Activated naive CD8-positive, alpha-beta T cell treated with anti-CD3 and anti-CD28 coated beads, Interleukin-2, amount 10 ng/mL, durations not matched to agents 7 days and 5 days (primary cell): ENCODE data around the gene BLMH. TPM values are rescaled to one million over a fixed set of nuclear protein-coding genes. Genes with fewer than 3 reads are reported as not detected.
"Not testable (repeated sequence)": the region's sequence is repeated elsewhere in the genome, so short reads cannot be mapped to it uniquely, and the experiment has no call there.

Source experiments
- ATAC-seq: fragments of 150-1000 bp; cut with Tn5 transposase; one replicate; pipeline ENCODE4 v1.10.0; 2021; ENCODE audit warnings: low read depth, moderate library complexity
- POLR2A ChIA-PET: fragments of 350-600 bp; sonication (Branson Sonifier 250); formaldehyde crosslinking; loops from one replicate; lab custom pipeline; 2021; ENCODE audit warnings: antibody characterized with exemption; lab: Charles Lee
- DNase-seq: peaks from one replicate; pipeline ENCODE4 v3.0.0; 2021
- H3K27ac Mint-ChIP-seq: one replicate; pipeline ENCODE4 v1.8.0; 2022; ENCODE audit warnings: mild to moderate bottlenecking, mixed read lengths
- H3K27me3 Mint-ChIP-seq: one replicate; pipeline ENCODE4 v1.8.0; 2022; ENCODE audit warnings: mild to moderate bottlenecking, moderate library complexity, mixed read lengths
- H3K36me3 Mint-ChIP-seq: one replicate; pipeline ENCODE4 v1.8.0; 2021; ENCODE audit warnings: mild to moderate bottlenecking, mixed read lengths
- H3K4me1 Mint-ChIP-seq: one replicate; pipeline ENCODE4 v1.8.0; 2021; ENCODE audit warnings: mixed read lengths
- H3K4me3 Mint-ChIP-seq: one replicate; pipeline ENCODE4 v1.8.0; 2022; ENCODE audit warnings: mild to moderate bottlenecking, moderate library complexity, mixed read lengths
- H3K9me3 Mint-ChIP-seq: one replicate; pipeline ENCODE4 v1.8.0; 2021; ENCODE audit warnings: mixed read lengths
- total RNA-seq, 2 experiments: library from RNA; stranded (reverse); gene quantifications; one replicate each; pipeline ENCODE4 v1.2.3, GENCODE V29; 2021

The BLMH gene
- total RNA-seq, 2 experiments from 2014 or later: 61.8 to 64.1 TPM

DNA sequence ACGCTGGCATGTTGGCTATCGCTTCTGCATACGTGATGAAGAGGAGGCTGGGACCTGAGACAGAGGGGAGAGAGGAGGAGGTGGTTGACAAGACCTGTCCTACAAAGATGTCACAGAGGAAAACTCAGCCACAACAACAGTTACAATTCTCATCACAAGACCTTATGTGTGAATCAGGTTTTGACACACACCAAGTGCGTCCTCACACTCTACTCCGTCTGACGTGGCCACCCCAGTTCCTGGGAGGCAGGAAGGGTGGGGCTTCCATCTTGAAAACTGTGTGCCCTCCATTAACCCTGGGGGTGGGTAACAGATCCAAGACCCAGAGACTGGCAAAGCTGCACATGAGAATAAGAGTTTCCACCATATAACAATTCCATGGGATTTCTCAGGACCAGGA, 80.4 kb downstream of the BLMH start:
- Mint-ChIP-seq H3K9me3 (no peaks in the 10 kb centered on the region), H3K27me3 (peaks cover 17% of the 10 kb centered on the region), H3K36me3 (no peaks in the 10 kb centered on the region), H3K4me3 (no peak overlapping the region), H3K27ac (no peak overlapping the region), H3K4me1 (no peaks in the 10 kb centered on the region)
- POLR2A ChIA-PET: no interaction called here
- ATAC-seq (no peak), DNase-seq (no peak)

DNA sequence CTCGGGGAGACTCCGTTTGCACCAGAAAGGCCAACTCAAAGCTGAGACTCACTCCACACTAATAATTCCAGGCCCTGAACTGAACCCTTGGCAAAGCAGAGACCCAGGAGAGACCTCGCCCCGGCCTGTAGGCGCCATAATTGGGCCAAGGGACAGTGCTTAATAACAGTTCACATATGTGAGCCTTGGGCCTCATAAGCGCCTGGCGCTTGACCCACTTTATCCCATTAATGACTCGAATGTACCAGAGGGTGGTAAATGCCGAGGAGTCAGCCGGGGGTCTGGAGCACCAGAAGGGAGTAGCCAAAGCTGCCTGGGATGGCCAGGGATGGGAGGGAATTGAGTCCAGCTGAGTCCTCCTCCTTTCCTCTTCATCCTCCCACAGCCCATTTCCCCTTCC, 80.8 kb downstream of the BLMH start:
- Mint-ChIP-seq H3K36me3 (no peaks in the 10 kb centered on the region), H3K27ac (no peak overlapping the region), H3K9me3 (no peaks in the 10 kb centered on the region), H3K4me3 (no peak overlapping the region), H3K27me3 (peaks cover 17% of the 10 kb centered on the region), H3K4me1 (no peaks in the 10 kb centered on the region)
- no peak for DNase-seq
- POLR2A ChIA-PET: no interaction called here
- no peak for ATAC-seq

DNA sequence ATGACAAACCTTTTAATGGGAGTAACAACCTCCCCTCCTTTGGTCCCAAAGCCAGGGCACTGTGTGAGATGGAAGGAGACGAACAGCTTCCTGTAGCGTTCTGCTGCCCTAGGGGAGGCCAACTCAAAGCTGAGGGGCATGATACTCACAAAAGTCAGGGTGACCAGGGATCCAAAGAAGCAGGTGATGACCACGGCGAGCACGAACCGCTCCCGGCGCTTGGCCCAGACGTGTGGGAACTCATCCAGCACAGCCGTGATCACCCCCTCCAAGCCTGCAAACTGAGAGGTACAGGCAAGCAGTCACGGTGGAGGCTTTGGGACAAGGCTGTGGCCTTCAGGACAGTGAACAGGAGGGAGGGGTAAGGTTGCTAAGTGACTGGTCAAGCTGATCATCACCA, 81.4 kb downstream of the BLMH start:
- Mint-ChIP-seq H3K9me3 (no peaks in the 10 kb centered on the region), H3K4me1 (no peaks in the 10 kb centered on the region), H3K36me3 (no peaks in the 10 kb centered on the region), H3K27ac (no peak overlapping the region), H3K27me3 (peaks cover 17% of the 10 kb centered on the region), H3K4me3 (no peak overlapping the region)
- POLR2A ChIA-PET: no interaction called here
- ATAC-seq (no peak), DNase-seq (no peak)

DNA sequence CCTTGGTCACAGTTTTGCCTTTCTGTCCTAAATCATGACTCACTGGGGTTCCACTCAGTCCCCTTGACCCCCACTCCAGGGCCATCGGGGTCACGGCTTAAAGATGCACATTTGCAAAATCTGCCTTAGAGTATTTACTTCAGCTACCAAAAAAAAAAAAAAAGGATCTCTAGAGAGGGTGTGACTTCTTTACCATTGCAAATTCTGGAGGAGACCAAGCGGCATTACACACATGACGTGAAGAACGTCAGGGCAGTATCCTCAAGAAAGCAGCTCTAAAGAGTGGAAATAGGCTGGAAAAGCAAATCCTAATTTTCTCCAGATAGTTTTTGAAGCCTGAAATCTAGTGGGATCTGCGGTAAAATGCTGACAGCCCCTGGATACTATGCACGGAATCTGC, 81.8 kb downstream of the BLMH start:
- H3K4me1 Mint-ChIP-seq: no peaks in the 10 kb centered on the region
- POLR2A ChIA-PET: no interaction called here
- ATAC-seq: no peak
- no peaks in the 10 kb centered on the region for H3K9me3 Mint-ChIP-seq
- H3K27me3 Mint-ChIP-seq: peaks cover 17% of the 10 kb centered on the region
- no peak for DNase-seq
- H3K27ac Mint-ChIP-seq: no peak overlapping the region
- H3K36me3 Mint-ChIP-seq: no peaks in the 10 kb centered on the region
- H3K4me3 Mint-ChIP-seq: no peak overlapping the region

DNA sequence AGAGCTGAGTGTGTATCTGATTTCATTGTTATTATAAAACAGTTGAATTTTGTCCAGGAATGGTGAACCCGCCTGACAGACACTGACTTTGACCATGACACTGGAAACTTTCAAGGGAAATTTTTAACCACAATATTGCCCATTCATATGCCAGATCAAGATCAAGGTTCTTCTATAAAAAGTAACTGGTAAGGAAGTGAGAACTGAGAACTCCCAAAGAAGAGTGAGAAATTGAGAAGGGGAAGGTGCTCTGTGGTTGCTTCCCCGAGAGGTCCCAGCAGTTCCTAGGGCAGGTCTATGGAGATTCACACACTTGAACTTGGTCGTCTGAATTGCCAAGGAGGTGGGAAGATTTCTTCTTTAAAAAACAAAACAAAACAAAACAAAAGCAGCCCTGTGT, 83.5 kb downstream of the BLMH start:
- POLR2A ChIA-PET: no interaction called here
- peaks cover 22% of the 10 kb centered on the region for H3K27me3 Mint-ChIP-seq
- no peak overlapping the region for H3K27ac Mint-ChIP-seq

DNA sequence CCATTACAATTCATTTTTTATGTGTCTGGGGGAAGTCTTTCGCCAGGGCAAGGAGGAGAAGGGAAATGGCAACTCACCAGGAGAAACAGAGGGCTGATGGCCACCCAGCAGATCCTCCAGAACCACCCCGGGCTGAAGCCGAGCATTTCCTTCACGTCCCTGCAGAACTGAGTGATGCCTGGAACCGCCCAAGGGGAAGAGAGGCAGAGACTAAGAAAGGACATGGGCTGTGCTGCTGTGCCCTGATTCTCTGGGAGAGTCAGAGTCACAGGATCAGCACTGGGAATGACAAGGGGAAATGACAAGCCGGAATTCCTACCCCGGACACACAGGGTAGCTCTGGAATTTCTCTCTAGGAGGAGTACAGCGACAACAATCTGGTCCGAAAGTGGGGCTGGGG, 84.1 kb downstream of the BLMH start:
- DNase-seq: no peak
- POLR2A ChIA-PET: no interaction called here
- Mint-ChIP-seq H3K4me1 (no peaks in the 10 kb centered on the region), H3K27me3 (peaks cover 28% of the 10 kb centered on the region), H3K36me3 (no peaks in the 10 kb centered on the region), H3K4me3 (no peak overlapping the region), H3K9me3 (no peaks in the 10 kb centered on the region), H3K27ac (no peak overlapping the region)
- no peak for ATAC-seq

More for the DNA sequence above, 83.5 kb downstream of the BLMH start:
- Mint-ChIP-seq H3K9me3 (no peaks in the 10 kb centered on the region), H3K4me3 (no peak overlapping the region), H3K36me3 (no peaks in the 10 kb centered on the region), H3K4me1 (no peaks in the 10 kb centered on the region)
- ATAC-seq (no peak), DNase-seq (no peak)

DNA sequence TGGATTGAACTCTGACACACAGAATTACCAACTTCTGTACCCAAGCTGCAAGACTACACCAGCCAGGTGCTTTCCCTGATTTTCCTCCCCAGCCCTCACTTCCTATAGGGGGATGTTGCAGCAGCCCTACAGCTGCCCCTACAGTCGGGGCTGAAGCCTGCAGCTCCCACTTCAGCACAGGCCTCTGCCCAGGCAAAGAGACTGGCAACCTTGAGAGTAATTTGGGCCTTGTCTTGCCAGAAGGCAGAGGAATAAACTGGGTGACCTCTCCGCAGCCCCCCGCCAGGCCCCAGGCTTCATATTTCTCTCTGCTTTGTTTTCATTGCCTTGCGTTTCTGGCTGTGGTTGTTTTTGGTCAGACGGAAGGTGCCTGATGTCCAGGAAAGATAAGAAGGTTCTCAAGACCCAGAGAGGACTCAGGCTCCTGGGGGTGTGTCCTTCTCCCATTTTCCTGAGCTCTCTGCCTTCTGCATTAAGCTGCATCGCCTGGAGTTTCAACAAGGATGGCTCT, 88.2 kb downstream of the BLMH start:
- no peak for DNase-seq
- POLR2A ChIA-PET: no interaction called here
- no peaks in the 10 kb centered on the region for H3K36me3 Mint-ChIP-seq

DNA sequence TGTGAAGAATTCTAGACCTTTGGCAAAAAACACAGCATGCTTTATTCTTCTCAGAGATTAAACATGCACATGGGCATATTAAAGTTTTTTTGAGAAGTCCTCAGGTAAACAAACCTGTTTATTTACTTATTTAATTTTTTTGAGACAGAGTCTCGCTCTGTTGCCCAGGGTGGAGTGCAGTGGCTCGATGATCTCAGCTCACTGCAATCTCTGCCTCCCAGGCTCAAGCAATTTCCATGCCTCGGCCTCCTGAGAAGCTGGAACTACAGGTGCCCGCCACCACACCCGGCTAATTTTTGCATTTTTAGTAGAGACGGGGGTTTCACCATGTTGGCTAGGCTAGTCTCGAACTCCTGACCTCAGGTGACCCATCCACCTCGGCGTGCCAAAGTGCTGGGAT, 91.1 kb downstream of the BLMH start:
- H3K4me1 Mint-ChIP-seq, H3K36me3 Mint-ChIP-seq, H3K9me3 Mint-ChIP-seq, DNase-seq, POLR2A ChIA-PET, H3K27ac Mint-ChIP-seq, H3K4me3 Mint-ChIP-seq, ATAC-seq: not testable (repeated sequence)
- H3K27me3 Mint-ChIP-seq: peaks cover 11% of the 10 kb centered on the region

More for the DNA sequence above, 88.2 kb downstream of the BLMH start:
- peaks cover 20% of the 10 kb centered on the region for H3K27me3 Mint-ChIP-seq
- no peaks in the 10 kb centered on the region for H3K4me1 Mint-ChIP-seq
- no peaks in the 10 kb centered on the region for H3K9me3 Mint-ChIP-seq
- no peak overlapping the region for H3K4me3 Mint-ChIP-seq
- no peak overlapping the region for H3K27ac Mint-ChIP-seq
- ATAC-seq: no peak

DNA sequence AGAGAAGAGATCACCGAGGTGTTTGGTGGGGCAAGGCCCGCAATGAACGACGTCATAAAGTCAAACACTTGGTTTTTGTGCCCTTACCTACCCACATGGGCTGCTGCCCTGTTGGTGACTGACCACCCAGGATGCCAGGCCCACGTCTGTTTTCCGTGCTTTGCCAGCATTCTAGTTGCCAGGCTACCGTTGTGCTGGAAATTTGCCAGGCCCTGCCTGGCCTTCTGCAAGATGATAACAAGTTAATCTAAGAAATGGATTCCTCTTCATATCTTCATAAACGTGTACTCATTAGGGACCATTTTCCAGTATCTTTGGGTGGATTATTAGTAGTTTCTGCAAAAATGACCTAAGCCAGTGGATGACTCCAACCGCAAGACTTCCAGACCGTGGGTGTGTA, 91.6 kb downstream of the BLMH start:
- no peaks in the 10 kb centered on the region for H3K36me3 Mint-ChIP-seq
- H3K27me3 Mint-ChIP-seq: peaks cover 11% of the 10 kb centered on the region
- POLR2A ChIA-PET: no interaction called here
- DNase-seq (no peak), ATAC-seq (no peak)
- no peaks in the 10 kb centered on the region for H3K4me1 Mint-ChIP-seq
- H3K9me3 Mint-ChIP-seq: no peaks in the 10 kb centered on the region
- H3K4me3 Mint-ChIP-seq: no peak overlapping the region
- H3K27ac Mint-ChIP-seq: no peak overlapping the region

DNA sequence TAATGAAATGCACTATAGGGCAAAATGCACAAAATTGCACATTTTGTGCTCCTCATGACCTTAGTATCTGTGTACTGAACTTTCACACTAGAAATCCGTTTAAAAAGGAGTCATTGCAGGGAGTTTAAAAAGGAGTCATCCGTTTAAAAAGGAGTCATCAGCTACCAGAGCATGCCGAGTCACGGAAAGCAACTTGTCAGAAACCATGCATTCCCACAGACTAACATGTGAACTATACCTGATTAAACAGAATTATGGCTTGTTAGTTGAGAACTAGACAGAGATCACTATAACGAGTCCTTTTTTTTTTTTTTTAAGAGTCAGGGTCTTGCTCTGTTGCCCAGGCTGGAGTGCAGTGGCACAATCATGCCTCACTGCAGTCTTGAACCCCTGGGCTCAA, 92.1 kb downstream of the BLMH start:
- Mint-ChIP-seq H3K4me1 (no peaks in the 10 kb centered on the region), H3K27ac (no peak overlapping the region), H3K36me3 (no peaks in the 10 kb centered on the region), H3K27me3 (peaks cover 14% of the 10 kb centered on the region), H3K4me3 (no peak overlapping the region), H3K9me3 (no peaks in the 10 kb centered on the region)
- POLR2A ChIA-PET: interaction anchor here (1.0 kb wide), 1 partner anchor 37 kb away, joined by 4 read pairs; no protein-coding TSS in a partner anchor
- no peak for ATAC-seq
- DNase-seq: no peak

Other genes starting within 250 kb of the BLMH start
- 10 to 100 TPM; 26.4 to 27.1 TPM for gene NSRP1, start 175.1 kb downstream of the BLMH start, total RNA-seq
- gene SLC6A4, start 56.2 kb downstream of the BLMH start, total RNA-seq: not detected
- not detected for gene TMIGD1, start 42.1 kb upstream of the BLMH start, total RNA-seq
- 10 to 100 TPM; 18.6 to 23.3 TPM for gene CPD, start 87.0 kb upstream of the BLMH start, total RNA-seq
- 10 to 100 TPM; 44.8 to 46.8 TPM for gene GOSR1, start 185.5 kb upstream of the BLMH start, total RNA-seq